Type B pancreatic cell (in vitro differentiated cells): Measurements from ENCODE around the gene ZMYND19. TPM values are rescaled to one million over a fixed set of nuclear protein-coding genes. Genes with fewer than 3 reads are reported as not detected.
"Not testable (repeated sequence)": the region's sequence is repeated elsewhere in the genome, so short reads cannot be mapped to it uniquely, and the experiment has no call there.

ENCODE experiments used
- DNase-seq: peaks from one replicate; pipeline ENCODE4 v3.0.0; 2021; ENCODE audit warnings: mixed read lengths; ENCODE audit not compliant: unreplicated experiment; ENCODE audit errors: extremely low spot score
- H3K27ac Mint-ChIP-seq: 2 replicates; pipeline ENCODE4 v1.8.0; 2021; ENCODE audit warnings: mild to moderate bottlenecking, mixed read lengths
- H3K27me3 Mint-ChIP-seq: 2 replicates; pipeline ENCODE4 v1.8.0; 2021; ENCODE audit warnings: mixed read lengths
- H3K36me3 Mint-ChIP-seq: 2 replicates; pipeline ENCODE4 v1.8.0; 2021; ENCODE audit warnings: mixed read lengths
- H3K4me1 Mint-ChIP-seq: one replicate; pipeline ENCODE4 v1.8.0; 2021; ENCODE audit warnings: mixed read lengths; ENCODE audit not compliant: unreplicated experiment
- H3K4me3 Mint-ChIP-seq: 2 replicates; pipeline ENCODE4 v1.8.0; 2021; ENCODE audit warnings: mild to moderate bottlenecking, mixed read lengths
- H3K9me3 Mint-ChIP-seq: 2 replicates; pipeline ENCODE4 v1.8.0; 2021; ENCODE audit warnings: mixed read lengths
- total RNA-seq: library from RNA; stranded (reverse); gene quantifications from 2 replicates; pipeline ENCODE4 v1.2.1, GENCODE V29; 2021; ENCODE audit warnings: low replicate concordance
- TF ChIP-seq, protein P1 (sequence below): fragments of 200-600 bp; sonication (generic); conservative IDR thresholded peaks from 2 replicates; pipeline ENCODE4 v1.5.0; 2021; ENCODE audit warnings: antibody characterized with exemption, mild to moderate bottlenecking

ZMYND19 gene
- total RNA-seq, 1 donor from 2014 or later = 45.3 TPM

GRCh38 chr9:137631345-137632229 is 41.3 kb upstream of the ZMYND19 start:
- H3K36me3 Mint-ChIP-seq = peaks cover 16% of the 10 kb centered on the region
- DNase-seq = no peak
- H3K4me3 Mint-ChIP-seq = no peak overlapping the region
- H3K4me1 Mint-ChIP-seq = peaks cover 35% of the 10 kb centered on the region
- TF ChIP-seq, protein P1, sequence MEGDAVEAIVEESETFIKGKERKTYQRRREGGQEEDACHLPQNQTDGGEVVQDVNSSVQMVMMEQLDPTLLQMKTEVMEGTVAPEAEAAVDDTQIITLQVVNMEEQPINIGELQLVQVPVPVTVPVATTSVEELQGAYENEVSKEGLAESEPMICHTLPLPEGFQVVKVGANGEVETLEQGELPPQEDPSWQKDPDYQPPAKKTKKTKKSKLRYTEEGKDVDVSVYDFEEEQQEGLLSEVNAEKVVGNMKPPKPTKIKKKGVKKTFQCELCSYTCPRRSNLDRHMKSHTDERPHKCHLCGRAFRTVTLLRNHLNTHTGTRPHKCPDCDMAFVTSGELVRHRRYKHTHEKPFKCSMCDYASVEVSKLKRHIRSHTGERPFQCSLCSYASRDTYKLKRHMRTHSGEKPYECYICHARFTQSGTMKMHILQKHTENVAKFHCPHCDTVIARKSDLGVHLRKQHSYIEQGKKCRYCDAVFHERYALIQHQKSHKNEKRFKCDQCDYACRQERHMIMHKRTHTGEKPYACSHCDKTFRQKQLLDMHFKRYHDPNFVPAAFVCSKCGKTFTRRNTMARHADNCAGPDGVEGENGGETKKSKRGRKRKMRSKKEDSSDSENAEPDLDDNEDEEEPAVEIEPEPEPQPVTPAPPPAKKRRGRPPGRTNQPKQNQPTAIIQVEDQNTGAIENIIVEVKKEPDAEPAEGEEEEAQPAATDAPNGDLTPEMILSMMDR = no peak
- no peak overlapping the region for H3K27ac Mint-ChIP-seq
- no peaks in the 10 kb centered on the region for H3K27me3 Mint-ChIP-seq
- no peaks in the 10 kb centered on the region for H3K9me3 Mint-ChIP-seq

DNA sequence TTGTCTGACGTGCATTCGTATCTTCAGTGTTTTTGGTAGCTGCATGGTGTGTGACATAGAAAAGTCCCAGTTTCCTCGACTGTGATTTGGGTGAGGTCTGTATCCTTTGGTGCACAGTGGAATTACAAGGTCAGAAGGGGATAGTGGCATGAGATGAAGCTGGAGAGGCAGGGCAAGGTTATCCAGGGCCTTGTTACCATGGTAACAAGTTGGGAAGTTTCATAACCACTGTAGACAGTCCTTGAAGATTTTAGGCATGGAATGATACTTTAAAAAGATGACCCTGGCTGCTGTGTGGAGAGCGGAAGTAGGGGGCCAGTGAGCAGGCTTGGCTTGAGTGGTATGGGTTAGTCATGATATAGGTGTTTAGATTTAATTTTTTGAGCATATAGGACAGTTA is 40.4 kb upstream of the ZMYND19 start:
- H3K4me3 Mint-ChIP-seq = no peak overlapping the region
- peak overlapping the region; percentile 24 for H3K27ac Mint-ChIP-seq
- DNase-seq = no peak
- no peaks in the 10 kb centered on the region for H3K27me3 Mint-ChIP-seq
- TF ChIP-seq, protein P1 = no peak
- H3K4me1 Mint-ChIP-seq = peaks cover 35% of the 10 kb centered on the region
- H3K36me3 Mint-ChIP-seq = peaks cover 16% of the 10 kb centered on the region
- no peaks in the 10 kb centered on the region for H3K9me3 Mint-ChIP-seq

- H3K36me3 Mint-ChIP-seq = peaks cover 21% of the 10 kb centered on the region
- H3K4me1 Mint-ChIP-seq = peaks cover 35% of the 10 kb centered on the region
- DNase-seq = no peak
- H3K9me3 Mint-ChIP-seq = no peaks in the 10 kb centered on the region
- H3K27me3 Mint-ChIP-seq = no peaks in the 10 kb centered on the region
- H3K27ac Mint-ChIP-seq = no peak overlapping the region
- no peak overlapping the region for H3K4me3 Mint-ChIP-seq
- TF ChIP-seq, protein P1 = no peak
Observed at GRCh38 chr9:137630126-137630525, 39.8 kb upstream of the ZMYND19 start.

GRCh38 chr9:137627406-137627805 is 37.1 kb upstream of the ZMYND19 start:
- Mint-ChIP-seq H3K36me3 (peaks cover 23% of the 10 kb centered on the region), H3K4me1 (peaks cover 21% of the 10 kb centered on the region)
- H3K27ac Mint-ChIP-seq, H3K27me3 Mint-ChIP-seq, DNase-seq, H3K9me3 Mint-ChIP-seq, H3K4me3 Mint-ChIP-seq: not testable (repeated sequence)

GRCh38 chr9:137626464-137626863 is 36.2 kb upstream of the ZMYND19 start:
- Mint-ChIP-seq H3K27me3 (no peaks in the 10 kb centered on the region), H3K36me3 (peaks cover 23% of the 10 kb centered on the region), H3K4me3 (no peak overlapping the region), H3K27ac (no peak overlapping the region), H3K4me1 (peaks cover 26% of the 10 kb centered on the region), H3K9me3 (no peaks in the 10 kb centered on the region)
- no peak for DNase-seq
- TF ChIP-seq, protein P1 = no peak

- DNase-seq, H3K4me3 Mint-ChIP-seq, H3K27me3 Mint-ChIP-seq, H3K9me3 Mint-ChIP-seq: not testable (repeated sequence)
- H3K4me1 Mint-ChIP-seq = peaks cover 31% of the 10 kb centered on the region
- H3K27ac Mint-ChIP-seq = peak overlapping the region; percentile 39
- H3K36me3 Mint-ChIP-seq = peaks cover 20% of the 10 kb centered on the region
Observed at GRCh38 chr9:137622211-137622610, 31.9 kb upstream of the ZMYND19 start.
